ENCODE results near the gene PTPRG.

The PTPRG gene

GRCh38 chr3:61563313-61564271, 2.2 kb downstream of the PTPRG start:
- no peak for DNase-seq

- DNase-seq, result peak; percentile 4 to 34
Measured at GRCh38 chr3:61564395-61565059, 3.2 kb downstream of the PTPRG start.

GRCh38 chr3:61565569-61565968, 4.2 kb downstream of the PTPRG start:
- DNase-seq, result no peak

- no peak for DNase-seq
Measured at GRCh38 chr3:61568127-61568526, 6.8 kb downstream of the PTPRG start.

- DNase-seq, result no peak
Measured at GRCh38 chr3:61569856-61570580, 8.6 kb downstream of the PTPRG start.

GRCh38 chr3:61570813-61571212, 9.4 kb downstream of the PTPRG start:
- no peak for DNase-seq

- no peak for DNase-seq
Measured at GRCh38 chr3:61571516-61572336, 10.4 kb downstream of the PTPRG start.

GRCh38 chr3:61572879-61573278, 11.5 kb downstream of the PTPRG start:
- no peak for DNase-seq

GRCh38 chr3:61573441-61573840, 12.1 kb downstream of the PTPRG start:
- DNase-seq, result no peak

GRCh38 chr3:61574854-61575253, 13.5 kb downstream of the PTPRG start:
- no peak for DNase-seq

- DNase-seq, result no peak
Measured at GRCh38 chr3:61575893-61576292, 14.5 kb downstream of the PTPRG start.

GRCh38 chr3:61577760-61578159, 16.4 kb downstream of the PTPRG start:
- no peak for DNase-seq

GRCh38 chr3:61578667-61579367, 17.4 kb downstream of the PTPRG start:
- DNase-seq, result no peak

- DNase-seq, result no peak
Measured at GRCh38 chr3:61579685-61580084, 18.3 kb downstream of the PTPRG start.

- no peak for DNase-seq
Measured at GRCh38 chr3:61580982-61581643, 19.7 kb downstream of the PTPRG start.

GRCh38 chr3:61582287-61582686, 20.9 kb downstream of the PTPRG start:
- no peak for DNase-seq

- no peak for DNase-seq
Measured at GRCh38 chr3:61582846-61583245, 21.5 kb downstream of the PTPRG start.

GRCh38 chr3:61583890-61584875, 22.8 kb downstream of the PTPRG start:
- no peak for DNase-seq

GRCh38 chr3:61589856-61590255, 28.5 kb downstream of the PTPRG start:
- DNase-seq, result no peak

- DNase-seq, result no peak
Measured at GRCh38 chr3:61591300-61591699, 29.9 kb downstream of the PTPRG start.
